Activated CD4-positive, CD25-positive, alpha-beta regulatory T cell treated with anti-CD3 and anti-CD28 coated beads, Interleukin-2, amount 50 U/mL, for 24 hours (primary cell): ENCODE data around the gene FBXO34.
A peak's percentile ranks its signal among the peaks of the same experiment; 100 is the strongest.

Experiments used
- ATAC-seq, 2 donors: fragments of 150-1000 bp; cut with Tn5 transposase; one replicate each; pipeline ENCODE4 v1.10.0; 2021; ENCODE audit warnings: mild to moderate bottlenecking in 1 of 2, moderate library complexity in 1 of 2

FBXO34 gene

GRCh38 chr14:55383541-55384140 is 112.4 kb downstream of the FBXO34 start:
- ATAC-seq = no peak

- no peak for ATAC-seq
Observed at GRCh38 chr14:55384536-55384935, 113.3 kb downstream of the FBXO34 start.

- peak; percentile 80 to 84 for ATAC-seq
Observed at GRCh38 chr14:55386037-55386808, 115.0 kb downstream of the FBXO34 start.

GRCh38 chr14:55387121-55387520 is 115.9 kb downstream of the FBXO34 start:
- ATAC-seq = no peak

GRCh38 chr14:55388160-55388559 is 116.9 kb downstream of the FBXO34 start:
- ATAC-seq = peak; percentile 45 to 78

GRCh38 chr14:55389330-55389729 is 118.1 kb downstream of the FBXO34 start:
- no peak for ATAC-seq

- no peak for ATAC-seq
Observed at GRCh38 chr14:55398679-55399078, 127.5 kb downstream of the FBXO34 start.

GRCh38 chr14:55399183-55399582 is 128.0 kb downstream of the FBXO34 start:
- ATAC-seq = no peak

GRCh38 chr14:55399852-55400251 is 128.6 kb downstream of the FBXO34 start:
- ATAC-seq = peak; percentile 55 to 64

GRCh38 chr14:55401751-55402150 is 130.5 kb downstream of the FBXO34 start:
- no peak for ATAC-seq
